Hematopoietic multipotent progenitor cell treated with erythropoietin and hydrocortisone succinate and interleukin-3 and kit ligand, for 17 days (in vitro differentiated cells): Measurements from ENCODE around the gene METTL5.
"Not testable (repeated sequence)": the region's sequence is repeated elsewhere in the genome, so short reads cannot be mapped to it uniquely, and the experiment has no call there.

ENCODE experiments used
- DNase-seq: peaks from one replicate; pipeline ENCODE4 v3.0.0-alpha.2; 2015; ENCODE audit warnings: low spot score

Gene METTL5

GRCh38 chr2:169824373-169825333 is at the start of gene METTL5:
Gene METTL5 (minus strand): TSS chr2:169824905. CDS start chr2:169824597, 308 bp downstream.
- DNase-seq, result peak; percentile 87

- no peak for DNase-seq
These were observed 47.3 kb upstream of the METTL5 start for GRCh38 chr2:169871994-169872393.

GRCh38 chr2:169871369-169871768 is 46.7 kb upstream of the METTL5 start:
- not testable (repeated sequence) for DNase-seq

GRCh38 chr2:169868951-169869350 is 44.2 kb upstream of the METTL5 start:
- no peak for DNase-seq

GRCh38 chr2:169867579-169867978 is 42.9 kb upstream of the METTL5 start:
- DNase-seq, result no peak

GRCh38 chr2:169866230-169866629 is 41.5 kb upstream of the METTL5 start:
- DNase-seq, result not testable (repeated sequence)

GRCh38 chr2:169865492-169865891 is 40.8 kb upstream of the METTL5 start:
- DNase-seq, result no peak

- DNase-seq, result no peak
These were observed 38.1 kb upstream of the METTL5 start for GRCh38 chr2:169862816-169863215.

GRCh38 chr2:169860149-169860548 is 35.4 kb upstream of the METTL5 start:
- no peak for DNase-seq

GRCh38 chr2:169859423-169859822 is 34.7 kb upstream of the METTL5 start:
- DNase-seq, result no peak

- DNase-seq, result not testable (repeated sequence)
These were observed 30.9 kb upstream of the METTL5 start for GRCh38 chr2:169855281-169856258.

GRCh38 chr2:169853041-169853668 is 28.4 kb upstream of the METTL5 start:
- DNase-seq, result no peak

GRCh38 chr2:169849710-169850109 is 25.0 kb upstream of the METTL5 start:
- DNase-seq, result no peak

GRCh38 chr2:169848959-169849693 is 24.4 kb upstream of the METTL5 start:
- not testable (repeated sequence) for DNase-seq

GRCh38 chr2:169845016-169845415 is 20.3 kb upstream of the METTL5 start:
- DNase-seq, result no peak

GRCh38 chr2:169841625-169842024 is 16.9 kb upstream of the METTL5 start:
- not testable (repeated sequence) for DNase-seq

- no peak for DNase-seq
These were observed 16.0 kb upstream of the METTL5 start for GRCh38 chr2:169840747-169841142.

GRCh38 chr2:169839954-169840746 is 15.4 kb upstream of the METTL5 start:
- DNase-seq, result peak; percentile 47

GRCh38 chr2:169838743-169839489 is 14.2 kb upstream of the METTL5 start:
- no peak for DNase-seq

- DNase-seq, result no peak
These were observed 9.7 kb upstream of the METTL5 start for GRCh38 chr2:169834401-169834800.
